Gastroesophageal sphincter (tissue), 4 donors: ENCODE measurements around the gene PRTG. TPM values are rescaled to one million over a fixed set of nuclear protein-coding genes. Genes with fewer than 3 reads are reported as not detected.

Experiments used
- ATAC-seq: fragments of 150-250 bp; one replicate; pipeline ENCODE4 v1.9.1; 2016; ENCODE audit warnings: mild to moderate bottlenecking, moderate library complexity
- H3K27ac ChIP-seq, 4 donors: fragments of 200-600 bp; sonication (generic) in 3 of 4; 1 replicate in 3 of 4; 2 replicates in 1 of 4; pipeline ENCODE4 v1.5.1; 2016 to 2019
- H3K27me3 ChIP-seq: fragments of 200-600 bp; sonication (generic); one replicate; pipeline ENCODE4 v1.5.1; 2019
- H3K36me3 ChIP-seq, 2 donors: fragments of 200-600 bp; sonication (generic); one replicate each; pipeline ENCODE4 v1.5.1; 2019; ENCODE audit warnings: control low read depth in 1 of 2
- H3K4me1 ChIP-seq, 3 donors: fragments of 200-600 bp; sonication (generic); 1 replicate in 2 of 3; 2 replicates in 1 of 3; pipeline ENCODE4 v1.5.1; 2016 to 2019; ENCODE audit warnings: control low read depth in 2 of 3
- H3K4me3 ChIP-seq, 2 donors: fragments of 200-600 bp; sonication (generic); one replicate each; pipeline ENCODE4 v1.5.1; 2019; ENCODE audit warnings: mild to moderate bottlenecking in 1 of 2, moderate library complexity in 1 of 2
- H3K9me3 ChIP-seq, 3 donors: fragments of 200-600 bp; sonication (generic); one replicate each; pipeline ENCODE4 v1.5.1; 2017 to 2019; ENCODE audit warnings: control low read depth in 2 of 3
- EP300 ChIP-seq: sonication (generic); formaldehyde crosslinking; IDR thresholded peaks from one replicate; pipeline ENCODE4 v1.6.1; 2017; ENCODE audit warnings: antibody characterized with exemption, mild to moderate bottlenecking
- POLR2A ChIP-seq, 2 donors: fragments of 450-650 bp; IDR thresholded peaks; one replicate each; pipeline ENCODE4 v1.6.1; 2017; ENCODE audit warnings: antibody characterized with exemption in 2 of 2, mild to moderate bottlenecking in 2 of 2, moderate library complexity in 1 of 2
- POLR2AphosphoS5 ChIP-seq: sonication (generic); formaldehyde crosslinking; IDR thresholded peaks from one replicate; pipeline ENCODE4 v1.6.1; 2017; ENCODE audit warnings: antibody characterized with exemption
- WGBS, 2 donors: methylation state at CpG; one replicate each; pipeline ENCODE4 v1.1.5; 2018; ENCODE audit warnings: low coverage in 1 of 2; 5-methylcytosine and 5-hydroxymethylcytosine counted together
- total RNA-seq, 4 donors: library from RNA; depleted of rRNA; stranded (reverse); fragments of >200 nt; gene quantifications; one replicate each; pipeline ENCODE4 v1.1.0, GENCODE V29; 2016
- TF ChIP-seq, protein P1 (sequence below), 4 experiments: fragments of 200-600 bp in 2 of 4; fragments of 450-650 bp in 2 of 4; sonication (generic) in 1 of 4; IDR thresholded peaks; one replicate each; pipeline ENCODE4 v1.5.1; 2017 to 2019; ENCODE audit warnings: antibody characterized with exemption in 4 of 4, mild to moderate bottlenecking in 2 of 4, moderate library complexity in 2 of 4

Gene PRTG
- total RNA-seq, 4 donors from 2014 or later = 0.81 to 3.3 (median 1.2) TPM

DNA sequence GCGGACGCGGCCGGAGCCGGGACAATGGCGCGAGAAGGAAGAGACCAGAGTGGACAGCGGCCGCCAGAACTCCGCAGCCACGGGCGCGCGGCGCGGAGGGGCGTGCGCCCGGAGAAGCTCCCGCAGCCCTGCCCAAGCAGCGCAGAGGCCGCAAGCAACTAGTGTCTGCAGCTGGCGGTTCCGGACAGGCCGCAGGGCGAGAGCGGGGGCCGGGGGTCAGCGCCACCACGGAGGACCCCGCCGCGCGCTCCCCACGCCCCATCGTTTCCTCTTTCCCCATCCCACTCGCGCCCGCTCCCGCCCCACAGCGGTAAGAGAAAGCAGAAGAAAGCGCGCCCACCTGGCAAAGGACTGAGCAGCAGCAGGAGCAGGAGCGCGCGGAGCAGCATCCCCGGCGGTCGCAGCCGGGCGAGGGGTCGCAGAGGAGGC lies 440 bp downstream of the PRTG start:
- no peaks in the 10 kb centered on the region for H3K9me3 ChIP-seq
- TF ChIP-seq EP300 (no peak), POLR2A (IDR thresholded peaks at IDR 0.05) (no peak), POLR2AphosphoS5 (no peak)
- TF ChIP-seq, protein P1, sequence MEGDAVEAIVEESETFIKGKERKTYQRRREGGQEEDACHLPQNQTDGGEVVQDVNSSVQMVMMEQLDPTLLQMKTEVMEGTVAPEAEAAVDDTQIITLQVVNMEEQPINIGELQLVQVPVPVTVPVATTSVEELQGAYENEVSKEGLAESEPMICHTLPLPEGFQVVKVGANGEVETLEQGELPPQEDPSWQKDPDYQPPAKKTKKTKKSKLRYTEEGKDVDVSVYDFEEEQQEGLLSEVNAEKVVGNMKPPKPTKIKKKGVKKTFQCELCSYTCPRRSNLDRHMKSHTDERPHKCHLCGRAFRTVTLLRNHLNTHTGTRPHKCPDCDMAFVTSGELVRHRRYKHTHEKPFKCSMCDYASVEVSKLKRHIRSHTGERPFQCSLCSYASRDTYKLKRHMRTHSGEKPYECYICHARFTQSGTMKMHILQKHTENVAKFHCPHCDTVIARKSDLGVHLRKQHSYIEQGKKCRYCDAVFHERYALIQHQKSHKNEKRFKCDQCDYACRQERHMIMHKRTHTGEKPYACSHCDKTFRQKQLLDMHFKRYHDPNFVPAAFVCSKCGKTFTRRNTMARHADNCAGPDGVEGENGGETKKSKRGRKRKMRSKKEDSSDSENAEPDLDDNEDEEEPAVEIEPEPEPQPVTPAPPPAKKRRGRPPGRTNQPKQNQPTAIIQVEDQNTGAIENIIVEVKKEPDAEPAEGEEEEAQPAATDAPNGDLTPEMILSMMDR (IDR thresholded peaks at IDR 0.05) = no peak
- no CpG with 5 or more reads among the region's 52 CpGs for WGBS, 2 donors
- H3K36me3 ChIP-seq = no peaks in the 10 kb centered on the region
- H3K4me1 ChIP-seq = peaks cover 0 to 31% (median 4%) of the 10 kb centered on the region in 3 donors
- peaks cover 49% of the 10 kb centered on the region for H3K27me3 ChIP-seq
- peak; percentile 53 for ATAC-seq
- peak overlapping the region; percentile 55 to 85 for H3K4me3 ChIP-seq
- H3K27ac ChIP-seq = peak overlapping the region in 3 of 4 donors; percentile 47 to 76 (median 73)

DNA sequence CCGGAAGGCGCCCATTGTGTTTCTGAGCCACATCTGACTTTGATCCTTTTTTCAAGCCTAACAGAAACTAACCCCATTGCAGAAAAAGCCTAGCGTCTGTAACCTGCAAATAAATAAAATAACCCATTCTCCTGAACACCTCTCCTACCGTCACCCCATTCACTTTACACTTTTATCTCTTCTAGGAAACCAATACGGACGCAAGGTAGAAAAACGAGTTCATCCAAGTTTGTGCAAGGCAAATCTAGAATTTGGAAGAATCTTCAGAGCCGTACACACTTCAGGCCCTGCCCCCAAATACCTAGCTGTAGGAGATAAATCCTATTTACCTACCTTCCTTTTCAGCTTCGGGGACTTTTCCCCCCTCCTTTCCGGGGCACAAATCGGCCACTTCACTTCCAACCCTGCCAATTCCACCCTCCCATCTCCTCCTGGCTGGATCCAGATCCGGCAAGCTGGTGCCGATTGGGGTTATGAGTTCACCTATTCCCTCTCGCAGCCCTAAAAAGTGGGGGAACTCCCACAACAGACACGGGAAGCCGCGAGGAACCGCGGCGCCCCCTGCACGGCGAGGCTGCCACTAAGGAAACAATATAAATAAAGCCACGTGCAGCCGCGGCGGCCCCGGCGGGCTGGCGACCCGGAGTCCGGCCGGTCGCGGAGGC lies 987 bp downstream of the PRTG start:
- peaks cover 49% of the 10 kb centered on the region for H3K27me3 ChIP-seq
- TF ChIP-seq POLR2AphosphoS5 = no peak
- TF ChIP-seq, protein P1 (IDR thresholded peaks at IDR 0.05) = no peak
- no peak for TF ChIP-seq EP300
- no peak for TF ChIP-seq POLR2A (IDR thresholded peaks at IDR 0.05)
- H3K4me1 ChIP-seq = peaks cover 0 to 31% (median 4%) of the 10 kb centered on the region in 3 donors
- no peaks in the 10 kb centered on the region for H3K36me3 ChIP-seq
- WGBS, 2 donors = 9 to 23% methylated on average over 12 to 13 of the region's 34 CpGs
- H3K9me3 ChIP-seq = no peaks in the 10 kb centered on the region
- ATAC-seq = no peak
- H3K4me3 ChIP-seq = peak overlapping the region; percentile 55 to 85
- H3K27ac ChIP-seq = peak overlapping the region in 3 of 4 donors; percentile 21 to 76 (median 73)

DNA sequence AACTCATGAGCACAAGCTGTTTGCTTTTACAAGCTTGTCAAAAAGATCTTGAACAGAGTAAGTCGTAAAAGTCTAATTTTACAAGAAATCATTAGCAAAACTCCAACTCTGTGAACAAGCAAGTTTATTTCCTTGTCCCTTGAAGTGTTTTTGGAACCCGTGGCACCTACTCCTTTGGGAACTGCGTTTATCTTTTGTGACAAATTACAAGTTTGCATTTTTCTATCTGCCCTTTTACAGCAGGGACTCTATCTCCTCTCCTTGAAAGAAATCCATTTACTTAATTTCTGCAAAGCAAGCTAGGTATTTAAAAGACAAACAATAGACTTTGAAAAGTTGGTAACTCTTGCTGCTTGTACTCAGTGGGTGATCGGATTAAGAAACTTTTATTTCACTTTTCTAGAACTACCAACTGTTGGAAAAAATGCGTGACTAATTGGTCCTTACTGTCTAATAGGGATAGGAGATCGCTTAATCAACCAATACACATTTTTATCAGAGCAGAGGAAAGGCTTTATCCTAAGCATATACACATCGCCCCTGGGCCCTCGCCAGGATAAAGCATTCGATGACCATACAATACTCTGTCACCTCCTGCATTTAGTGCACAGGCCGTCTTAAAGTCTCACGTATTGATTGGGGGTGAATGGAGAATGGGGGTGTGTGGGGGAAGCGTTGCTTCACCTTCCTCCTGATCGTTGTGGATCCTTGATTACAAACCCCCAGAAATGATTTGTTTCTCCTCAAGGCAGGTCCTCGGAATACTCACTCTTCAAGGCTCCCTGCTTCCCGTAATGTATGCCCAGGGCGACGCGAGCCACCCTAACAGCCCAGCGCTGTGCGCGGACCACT lies 1.7 kb downstream of the PRTG start:
- 51 to 53% methylated on average over 13 to 21 of the region's 21 CpGs for WGBS, 2 donors
- Histone ChIP-seq H3K9me3 (no peaks in the 10 kb centered on the region), H3K4me3 (peak overlapping the region in 1 of 2 donors; percentile 85), H3K27ac (no peak overlapping the region), H3K27me3 (peaks cover 49% of the 10 kb centered on the region), H3K4me1 (peaks cover 0 to 31% (median 4%) of the 10 kb centered on the region in 3 donors), H3K36me3 (no peaks in the 10 kb centered on the region)
- TF ChIP-seq EP300 (no peak), POLR2A (IDR thresholded peaks at IDR 0.05) (no peak), POLR2AphosphoS5 (no peak)
- TF ChIP-seq, protein P1 (IDR thresholded peaks at IDR 0.05) = no peak
- ATAC-seq = no peak

DNA sequence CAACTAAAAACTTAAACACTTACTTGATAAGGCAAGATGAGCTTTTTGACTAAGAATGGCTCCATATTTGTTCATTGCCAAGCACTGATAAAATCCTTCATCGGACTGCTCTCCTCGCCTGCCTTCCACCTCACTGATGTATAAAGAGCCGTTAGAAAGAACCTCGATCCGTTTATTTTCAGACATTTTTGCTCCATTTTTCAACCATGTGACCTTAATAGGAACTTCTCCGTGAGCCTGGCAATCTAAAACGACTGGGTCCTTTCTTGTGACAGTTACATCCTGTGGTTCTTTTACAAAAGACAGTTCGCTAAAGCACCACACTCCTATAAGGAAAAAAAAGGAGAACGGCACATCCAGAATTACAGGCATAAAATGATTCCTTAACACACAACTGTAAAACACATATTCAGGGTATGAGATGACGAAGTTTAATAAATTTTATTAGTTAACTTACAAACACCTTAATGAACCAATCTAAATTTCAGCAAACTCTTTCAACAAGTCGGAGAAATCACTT lies 2.5 kb downstream of the PRTG start:
- Histone ChIP-seq H3K36me3 (no peaks in the 10 kb centered on the region), H3K4me3 (no peak overlapping the region), H3K27me3 (peaks cover 49% of the 10 kb centered on the region), H3K4me1 (peaks cover 0 to 31% (median 4%) of the 10 kb centered on the region in 3 donors), H3K27ac (no peak overlapping the region), H3K9me3 (no peaks in the 10 kb centered on the region)
- TF ChIP-seq, protein P1 (IDR thresholded peaks at IDR 0.05) = no peak
- TF ChIP-seq POLR2A (IDR thresholded peaks at IDR 0.05) = no peak
- TF ChIP-seq EP300 = no peak
- TF ChIP-seq POLR2AphosphoS5 = no peak
- no peak for ATAC-seq
- WGBS, 2 donors = 74 to 81% methylated on average over 10 to 11 of the region's 11 CpGs
